Stimulated activated naive CD4-positive, alpha-beta T cell treated with Interleukin-2 at 50 U/mL for 16 hours (primary cell): ENCODE measurements around the gene PPIF.

Source experiments
- DNase-seq: peaks from one replicate; lab custom pipeline; 2025; lab: John Stamatoyannopoulos, UW

The PPIF gene

DNA sequence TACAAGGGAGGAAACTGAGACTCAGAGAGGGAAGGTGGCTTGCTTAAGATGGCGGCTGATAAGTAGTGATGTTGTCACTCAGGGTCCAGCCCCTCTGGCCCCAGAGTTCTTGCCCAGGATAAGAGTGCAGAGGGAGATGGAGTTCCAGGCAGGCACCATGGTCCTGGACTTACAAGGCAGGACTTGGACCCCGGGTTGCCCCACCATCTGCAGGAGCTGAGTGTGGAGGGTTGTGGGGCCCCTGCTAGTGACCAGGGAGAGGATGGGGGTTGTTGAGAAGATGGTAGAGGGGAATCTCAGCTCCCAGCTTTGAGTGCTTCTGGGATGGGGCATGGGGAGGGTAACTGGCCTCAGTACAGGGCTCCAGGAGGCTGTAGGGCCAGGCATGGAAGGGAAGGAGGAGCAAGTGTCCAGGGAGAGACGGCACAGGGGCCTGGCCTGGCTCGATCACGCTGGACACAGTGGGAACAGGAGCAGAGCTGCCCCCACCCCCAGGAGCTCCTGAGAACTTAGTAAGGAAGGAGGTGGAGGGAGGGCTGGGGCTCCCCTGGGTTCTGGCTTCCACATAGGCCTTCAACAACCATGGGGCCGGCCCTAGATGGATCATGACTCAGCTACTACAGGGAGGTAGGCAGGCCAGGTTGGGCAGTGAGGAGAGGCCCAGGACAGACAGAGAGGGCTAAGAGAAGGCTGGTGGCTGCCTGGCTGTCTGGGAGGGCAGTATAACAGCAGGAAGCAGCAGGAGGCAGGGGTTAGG is 28.2 kb downstream of the PPIF start:
- no peak for DNase-seq

DNA sequence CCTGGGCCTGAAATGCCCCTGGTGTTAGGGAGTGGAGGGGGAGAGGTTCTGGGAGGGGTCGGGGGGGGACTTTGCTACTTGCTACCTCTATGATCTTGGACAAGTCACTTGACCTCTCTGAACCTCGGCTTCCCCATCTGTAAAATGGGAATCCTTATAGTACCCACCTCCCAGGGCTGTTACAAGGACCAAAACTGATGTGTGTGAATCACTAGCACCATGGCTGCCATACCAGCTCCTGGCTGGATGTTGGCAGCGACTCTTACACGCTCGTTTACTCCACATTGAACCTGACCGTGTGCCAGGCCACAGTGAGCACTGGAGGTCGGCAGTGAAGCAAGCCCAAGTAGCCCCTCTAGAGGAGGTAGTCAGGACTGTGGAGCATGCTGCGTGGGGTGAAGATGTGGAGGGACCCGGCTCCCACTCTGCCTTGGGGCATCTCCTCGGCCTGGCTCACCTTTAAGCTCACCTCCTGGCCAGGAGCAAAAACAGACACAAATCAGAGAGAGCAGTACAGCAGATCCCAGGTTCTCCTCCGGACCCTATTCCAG is 28.9 kb downstream of the PPIF start:
- no peak for DNase-seq

- no peak for DNase-seq
These were observed 29.7 kb downstream of the PPIF start for GRCh38 chr10:79376751-79377556.

DNA sequence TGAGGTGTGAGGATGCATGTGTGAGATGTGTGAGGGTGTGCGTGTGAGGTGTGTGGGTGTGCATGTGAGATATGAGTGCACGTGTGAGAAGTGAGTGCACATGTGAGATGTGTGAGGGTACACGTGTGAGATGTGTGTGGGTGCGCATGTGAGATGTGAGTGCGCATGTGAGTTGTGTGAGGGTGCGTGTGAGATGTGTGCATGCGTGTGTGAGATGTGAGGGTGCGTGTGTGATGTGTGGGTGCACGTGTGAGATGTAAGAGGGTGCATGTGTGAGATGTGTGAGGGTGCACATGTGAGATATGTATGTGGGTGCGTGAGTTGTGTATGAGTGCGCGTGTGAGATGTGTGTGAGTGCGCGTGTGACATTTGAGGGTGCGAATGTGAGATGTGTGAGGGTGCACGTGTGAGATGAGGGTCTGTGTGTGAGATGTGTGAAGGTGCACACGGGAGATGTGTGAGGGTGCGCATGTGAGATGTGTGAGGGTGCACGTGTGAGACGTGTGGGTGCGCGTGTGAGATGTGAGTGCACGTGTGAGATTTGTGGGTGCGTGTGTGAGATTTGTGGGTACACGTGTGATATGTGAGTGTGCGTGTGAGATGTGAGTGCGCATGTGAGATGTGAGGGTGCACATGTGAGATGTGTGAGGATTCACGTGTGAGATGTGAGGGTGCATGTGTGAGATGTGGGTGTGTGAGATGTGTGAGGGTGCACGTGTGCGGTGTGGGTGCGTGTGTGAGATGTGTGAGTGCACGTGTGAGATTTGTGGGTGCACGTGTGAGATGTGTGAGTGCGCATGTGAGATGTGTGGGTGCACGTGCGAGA is 30.5 kb downstream of the PPIF start:
- DNase-seq, result no peak

DNA sequence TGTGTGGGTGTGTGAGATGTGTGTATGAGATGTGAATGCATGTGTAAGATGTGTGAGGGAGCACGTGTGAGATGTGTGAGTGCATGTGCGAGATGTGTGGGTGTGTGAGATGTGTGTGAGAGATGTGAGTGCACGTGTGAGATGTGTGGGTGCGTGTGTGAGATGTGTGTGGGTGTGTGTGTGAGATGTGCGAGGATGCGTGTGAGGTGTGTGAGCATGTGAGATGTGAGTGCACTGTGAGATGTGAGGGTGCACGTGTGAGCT is 31.0 kb downstream of the PPIF start:
- DNase-seq, result no peak

- no peak for DNase-seq
These were observed 31.6 kb downstream of the PPIF start for GRCh38 chr10:79378647-79379511.

GRCh38 chr10:79379512-79380124 is 32.3 kb downstream of the PPIF start:
- DNase-seq, result no peak

DNA sequence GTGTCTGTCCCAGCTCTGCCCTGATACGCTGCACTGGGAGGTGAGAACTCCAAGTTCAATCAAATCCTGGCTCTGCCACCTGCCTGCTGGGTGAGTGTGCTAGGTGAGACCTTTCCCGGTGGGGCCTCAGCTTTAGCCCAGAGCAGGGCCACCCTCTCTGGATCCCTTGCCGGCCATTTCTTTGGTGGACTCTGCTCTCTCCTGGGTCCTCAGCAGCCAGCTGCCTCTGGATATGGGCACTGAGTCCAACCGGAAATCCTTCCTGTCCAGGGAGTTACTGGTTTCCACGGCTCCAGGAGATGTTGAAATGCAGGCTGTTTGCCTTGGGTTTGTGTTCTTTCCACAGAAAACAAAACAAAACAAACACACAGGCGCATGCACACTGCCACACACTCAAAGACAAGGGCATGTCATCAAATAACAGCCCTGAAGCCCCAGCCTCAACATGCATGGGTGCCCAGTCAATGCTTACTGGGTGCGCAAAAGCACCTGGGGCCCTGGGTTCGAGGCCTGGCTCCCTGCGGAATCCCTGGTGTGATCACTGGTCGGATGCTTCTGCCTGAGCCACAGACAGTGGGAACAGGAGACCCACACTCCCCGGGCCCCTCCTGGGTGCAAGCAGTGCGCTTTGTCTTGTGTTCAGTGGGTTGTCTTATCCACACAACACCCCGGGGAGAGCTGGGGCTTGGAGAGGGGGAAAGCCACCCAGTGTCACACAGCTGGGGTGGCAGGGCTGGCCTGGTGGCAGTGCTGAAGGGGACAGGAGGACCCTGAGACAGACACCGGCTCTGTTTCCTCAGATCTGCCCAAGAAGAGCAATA is 33.1 kb downstream of the PPIF start:
- DNase-seq, result no peak

GRCh38 chr10:79380946-79381721 is 33.9 kb downstream of the PPIF start:
- no peak for DNase-seq

DNA sequence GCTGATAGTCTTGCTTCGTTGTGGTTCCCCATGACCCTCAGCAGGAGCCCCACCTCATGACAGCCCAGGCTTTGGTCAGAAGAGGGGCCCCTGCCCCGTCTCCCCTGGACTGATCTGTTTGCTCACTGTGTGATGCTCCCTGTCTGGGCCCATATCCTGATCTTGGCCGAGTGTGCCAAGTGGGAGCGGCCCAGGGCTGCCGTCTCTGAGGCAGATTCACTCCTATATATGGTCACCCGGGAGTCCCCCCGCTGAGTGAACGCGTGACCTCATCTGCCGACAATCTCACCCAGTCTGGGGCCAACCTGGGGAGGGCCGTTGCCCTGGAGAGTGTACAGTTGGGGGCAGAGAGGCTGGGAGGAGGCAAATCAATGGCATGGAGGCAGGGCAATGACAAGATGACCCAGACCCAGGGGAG is 34.5 kb downstream of the PPIF start:
- no peak for DNase-seq

GRCh38 chr10:79382491-79382941 is 35.2 kb downstream of the PPIF start:
- no peak for DNase-seq

DNA sequence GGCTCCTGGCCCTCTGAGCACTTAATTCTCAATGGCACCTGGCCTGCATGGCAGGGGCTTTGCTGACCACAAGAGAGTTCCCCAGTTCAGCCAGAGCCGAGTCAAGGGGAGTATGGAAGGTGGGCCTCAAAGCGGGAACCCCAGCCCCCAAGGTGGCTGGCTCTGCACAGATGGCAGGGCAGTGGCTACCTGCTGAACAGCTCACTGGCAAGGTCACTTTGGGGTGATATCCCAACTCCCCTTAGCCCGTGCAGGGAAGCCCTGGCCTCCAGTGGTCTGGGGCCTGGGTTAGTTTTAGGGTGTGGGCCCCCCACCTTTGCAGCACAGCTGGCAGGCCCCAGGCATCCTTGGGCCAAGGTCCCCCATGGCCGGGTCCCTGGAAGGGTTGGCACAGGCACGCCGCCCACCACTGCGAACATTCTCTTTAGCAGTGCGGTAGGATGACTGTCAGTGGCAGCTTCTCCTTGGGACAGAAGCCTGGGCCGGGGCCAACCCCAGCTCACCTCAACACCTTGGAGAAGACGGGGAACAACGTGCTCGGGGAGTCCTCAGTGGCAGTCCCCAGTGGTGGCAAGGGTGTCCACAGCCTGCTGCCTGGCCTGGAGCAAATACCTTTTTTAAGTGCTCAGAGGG is 36.8 kb downstream of the PPIF start:
- DNase-seq, result no peak

DNA sequence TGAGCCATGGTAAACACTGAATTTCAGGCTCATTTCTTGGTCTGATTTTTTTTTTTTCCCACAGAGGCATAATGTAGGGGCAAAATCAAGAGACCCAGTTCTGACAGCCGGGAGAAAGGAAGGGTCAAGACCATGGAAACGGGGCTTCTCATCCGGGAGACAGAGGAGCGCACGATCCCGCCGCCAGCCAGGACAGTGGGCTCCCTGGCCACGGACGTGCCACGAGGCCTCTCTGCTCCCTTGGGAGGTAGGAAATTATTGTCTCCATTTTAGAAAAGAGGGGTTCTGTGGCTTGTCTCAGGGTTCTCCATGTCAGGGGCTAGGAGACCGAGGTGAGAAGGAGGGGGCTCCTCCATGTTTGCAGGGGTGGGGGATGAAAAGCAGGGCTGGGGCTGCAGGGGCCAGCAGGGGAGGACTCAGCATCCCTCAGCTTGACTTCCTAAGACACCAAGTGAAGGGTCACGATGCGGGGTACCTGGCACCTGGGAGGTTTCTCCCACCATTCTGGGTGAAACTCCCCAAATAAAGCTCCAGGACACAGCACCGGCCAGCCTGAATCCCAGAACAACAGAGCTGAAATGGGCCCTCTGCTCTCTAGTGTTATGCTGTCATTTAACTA is 37.6 kb downstream of the PPIF start:
- no peak for DNase-seq

GRCh38 chr10:79385392-79385795 is 38.1 kb downstream of the PPIF start:
- no peak for DNase-seq

GRCh38 chr10:79385804-79386531 is 38.7 kb downstream of the PPIF start:
- no peak for DNase-seq

DNA sequence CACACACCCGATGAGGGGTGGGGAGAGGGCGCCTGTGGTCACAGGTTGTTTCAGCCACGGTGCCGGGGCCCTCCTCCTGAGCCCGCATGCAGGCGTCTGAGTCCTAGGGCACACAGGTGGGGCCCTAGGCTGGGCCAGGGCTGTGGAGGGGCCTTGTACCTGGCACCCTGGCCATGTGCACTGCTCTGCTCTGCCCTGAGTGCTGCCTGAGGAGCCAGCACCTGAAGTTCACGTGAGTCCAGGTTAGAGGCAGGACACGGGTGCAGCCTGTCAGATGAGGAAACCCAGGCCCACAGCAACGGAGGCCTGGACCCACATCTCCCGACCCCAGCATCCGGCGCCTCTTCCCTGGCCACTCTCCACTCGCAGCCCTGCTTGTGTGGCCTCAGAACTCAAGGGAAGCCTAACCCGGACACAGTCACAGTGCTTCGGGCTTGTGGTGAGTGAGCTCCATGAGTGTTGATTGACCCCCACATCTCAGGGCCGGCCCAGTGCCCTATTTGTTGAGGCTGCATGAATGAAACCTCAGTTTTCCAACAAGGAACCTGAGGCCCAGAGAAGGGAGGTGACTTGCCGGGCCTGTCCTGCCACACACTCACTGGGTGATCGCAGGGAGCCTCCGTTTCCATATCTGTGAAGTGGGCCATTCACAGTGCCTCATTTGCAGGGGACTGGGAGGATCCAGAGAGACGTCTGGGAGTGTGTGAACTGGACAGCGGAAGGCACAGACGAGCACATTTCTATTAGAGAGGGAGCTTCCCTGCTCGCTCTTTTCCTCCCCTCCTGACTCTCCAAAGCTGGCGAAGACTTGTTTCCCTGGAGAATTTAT is 39.6 kb downstream of the PPIF start:
- no peak for DNase-seq

DNA sequence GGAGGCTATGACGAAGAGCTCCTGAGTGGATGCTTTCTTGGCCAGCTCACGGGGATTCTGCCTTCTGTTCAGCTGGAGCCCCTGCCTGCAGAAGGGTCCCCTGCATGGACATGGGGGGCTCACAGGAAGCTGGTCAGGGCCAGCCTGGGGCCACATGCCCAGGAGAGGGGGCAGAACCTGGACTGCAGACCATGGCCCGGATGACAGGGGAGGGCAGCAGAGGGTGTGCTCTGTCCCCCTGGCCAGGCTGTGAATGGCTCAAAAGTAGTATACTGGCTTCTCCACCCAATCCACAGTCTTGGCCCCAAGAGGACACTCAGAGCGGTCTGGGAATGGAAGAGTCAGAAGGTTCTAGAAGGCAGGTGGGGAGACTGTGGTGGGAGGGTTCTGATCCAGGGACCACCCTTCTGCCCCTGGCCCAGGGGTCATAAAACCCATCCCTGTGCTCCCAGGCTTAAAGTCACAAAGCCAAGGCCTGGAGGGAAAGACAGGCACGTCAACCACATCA is 40.3 kb downstream of the PPIF start:
- no peak for DNase-seq
